CD14-positive monocyte (primary cell): ENCODE data around the gene CAMTA1. TPM values are rescaled to one million over a fixed set of nuclear protein-coding genes. Genes with fewer than 3 reads are reported as not detected.

Source experiments
- DNase-seq, 3 donors: peaks; one replicate each; pipeline ENCODE4 v3.0.0-alpha.2; 2011 to 2022
- H2AFZ ChIP-seq: 2 replicates; pipeline ENCODE4 v1.6.0; 2012; ENCODE audit warnings: mild to moderate bottlenecking, low read depth, low read length, inconsistent platforms; ENCODE audit not compliant: insufficient read depth, poor library complexity, severe bottlenecking
- H3K27ac ChIP-seq, 2 donors: 1 replicate in 1 of 2; 2 replicates in 1 of 2; pipeline ENCODE4 v1.5.1; 2012 to 2013; ENCODE audit warnings: low read length in 2 of 2, control low read depth in 1 of 2, inconsistent platforms in 1 of 2, low read depth in 1 of 2, mild to moderate bottlenecking in 1 of 2
- H3K27me3 ChIP-seq, 2 donors: one replicate each; pipeline versions ENCODE4 v1.6.0 to v1.6.1; 2011 to 2013; ENCODE audit warnings: low read length in 2 of 2; ENCODE audit not compliant: control insufficient read depth in 2 of 2, insufficient read depth in 2 of 2
- H3K36me3 ChIP-seq, 2 donors: replicated peaks in 1 of 2; 1 replicate in 1 of 2; 2 replicates in 1 of 2; pipeline versions ENCODE4 v1.5.1 to v1.6.1; 2012 to 2013; ENCODE audit warnings: low read length in 2 of 2, control low read depth in 1 of 2, inconsistent platforms in 1 of 2, mild to moderate bottlenecking in 1 of 2; ENCODE audit not compliant: insufficient read depth in 2 of 2, control insufficient read depth in 1 of 2
- H3K4me1 ChIP-seq, 2 donors: 1 replicate in 1 of 2; 2 replicates in 1 of 2; pipeline versions ENCODE4 v1.5.1 to v1.6.1; 2012 to 2013; ENCODE audit warnings: low read length in 2 of 2, control low read depth in 1 of 2, inconsistent platforms in 1 of 2, mild to moderate bottlenecking in 1 of 2, moderate library complexity in 1 of 2; ENCODE audit not compliant: insufficient read depth in 2 of 2, control insufficient read depth in 1 of 2
- H3K4me2 ChIP-seq: replicated peaks from 2 replicates; pipeline ENCODE3; 2012; ENCODE audit warnings: low read length, moderate library complexity, mild to moderate bottlenecking; ENCODE audit not compliant: poor library complexity, severe bottlenecking; ENCODE audit errors: extremely low read depth
- H3K4me3 ChIP-seq, 3 experiments: fragments of 200-600 bp in 1 of 3; sonication (generic) in 1 of 3; replicated peaks in 1 of 3; 1 replicate in 2 of 3; 2 replicates in 1 of 3; pipeline ENCODE4 v1.5.1; 2011 to 2013; ENCODE audit warnings: low read length in 3 of 3, mild to moderate bottlenecking in 3 of 3, control low read depth in 2 of 3, low read depth in 2 of 3, inconsistent platforms in 1 of 3, moderate library complexity in 1 of 3
- H3K79me2 ChIP-seq: 2 replicates; pipeline ENCODE4 v1.6.0; 2012; ENCODE audit warnings: mild to moderate bottlenecking, control low read depth, inconsistent platforms, low read length, moderate library complexity; ENCODE audit not compliant: insufficient read depth
- H3K9ac ChIP-seq: 2 replicates; pipeline ENCODE4 v1.6.0; 2017; ENCODE audit warnings: low read length, mild to moderate bottlenecking; ENCODE audit not compliant: insufficient read depth, poor library complexity, severe bottlenecking
- H3K9me3 ChIP-seq, 2 donors: replicated peaks in 1 of 2; 1 replicate in 1 of 2; 2 replicates in 1 of 2; pipeline versions ENCODE4 v1.5.1 to v1.6.1; 2012 to 2013; ENCODE audit warnings: low read length in 2 of 2, control low read depth in 1 of 2; ENCODE audit not compliant: control insufficient read depth in 1 of 2, insufficient read depth in 1 of 2
- H4K20me1 ChIP-seq: 2 replicates; pipeline ENCODE4 v1.6.0; 2012; ENCODE audit warnings: mild to moderate bottlenecking, low read length, control low read depth, moderate library complexity; ENCODE audit not compliant: insufficient read depth
- H3K27ac Mint-ChIP-seq, 7 donors: one replicate each; pipeline ENCODE4 v1.8.0; 2020; ENCODE audit warnings: mild to moderate bottlenecking in 7 of 7, mixed read lengths in 7 of 7, moderate library complexity in 6 of 7, inconsistent platforms in 2 of 7
- H3K27me3 Mint-ChIP-seq, 3 donors: one replicate each; pipeline ENCODE4 v1.8.0; 2021 to 2022; ENCODE audit warnings: low read depth in 3 of 3, mild to moderate bottlenecking in 3 of 3, mixed read lengths in 3 of 3, moderate library complexity in 3 of 3, inconsistent platforms in 1 of 3
- H3K36me3 Mint-ChIP-seq, 2 donors: one replicate each; pipeline ENCODE4 v1.8.0; 2020; ENCODE audit warnings: mixed read lengths in 2 of 2, inconsistent platforms in 1 of 2, mild to moderate bottlenecking in 1 of 2
- H3K4me1 Mint-ChIP-seq: one replicate; pipeline ENCODE4 v1.8.0; 2020; ENCODE audit warnings: mild to moderate bottlenecking, mixed read lengths
- H3K4me3 Mint-ChIP-seq, 2 donors: one replicate each; pipeline ENCODE4 v1.8.0; 2020; ENCODE audit warnings: mild to moderate bottlenecking in 2 of 2, mixed read lengths in 2 of 2, moderate library complexity in 1 of 2
- H3K9me3 Mint-ChIP-seq, 7 donors: one replicate each; pipeline ENCODE4 v1.8.0; 2020 to 2022; ENCODE audit warnings: mixed read lengths in 7 of 7, mild to moderate bottlenecking in 6 of 7, moderate library complexity in 6 of 7, inconsistent platforms in 2 of 7
- CTCF ChIP-seq: fragments of 200-600 bp; IDR thresholded peaks from one replicate; pipeline ENCODE4 v1.8.0; 2022; ENCODE audit warnings: antibody characterized with exemption, mild to moderate bottlenecking
- WGBS: methylation state at CpG from one replicate; pipeline ENCODE4 v1.1.5; 2013; ENCODE audit warnings: missing lambda C conversion rate; ENCODE audit not compliant: insufficient coverage; 5-methylcytosine and 5-hydroxymethylcytosine counted together
- intact Hi-C, 2 donors: fragments of 100-400 bp; cut with micrococcal nuclease; formaldehyde crosslinking; loops; one replicate each; pipeline versions ENCODE4 v1.15.0 to v1.15.1; 2023
- polyA plus RNA-seq, 3 donors: library from polyadenylated mRNA; depleted of rRNA in 1 of 3; unstranded in 2 of 3; stranded (reverse) in 1 of 3; fragments of 300-500 nt in 2 of 3; fragments of >200 nt in 1 of 3; fragmentation: Illumina TruSeq in 2 of 3; gene quantifications; 1 replicate in 2 of 3; 2 replicates in 1 of 3; pipeline ENCODE4 v1.2.3, GENCODE V29; 2012 to 2021

The CAMTA1 gene
- polyA plus RNA-seq, 3 donors = 52.0 to 89.6 (median 78.3) TPM

GRCh38 chr1:6893388-6893787 lies 108.1 kb downstream of the CAMTA1 start:
- Histone ChIP-seq H3K79me2 (no peaks in the 10 kb centered on the region), H3K4me1 (no peaks in the 10 kb centered on the region), H3K4me3 (no peak overlapping the region), H2AFZ (no peak overlapping the region), H3K4me2 (no peak overlapping the region), H3K9me3 (no peaks in the 10 kb centered on the region), H3K27me3 (no peaks in the 10 kb centered on the region), H3K27ac (no peak overlapping the region), H4K20me1 (no peaks in the 10 kb centered on the region), H3K36me3 (peaks cover 0 to under 1% of the 10 kb centered on the region in 2 donors), H3K9ac (no peak overlapping the region)
- intact Hi-C loops = loop anchor here in 1 of 2 donors (5.0 to 10.0 kb wide), 2 partner anchors 99 to 171 kb away; no protein-coding TSS in a partner anchor
- DNase-seq = no peak
- Mint-ChIP-seq H3K4me1 (no peaks in the 10 kb centered on the region), H3K36me3 (peaks cover 1 to 2% of the 10 kb centered on the region in 2 donors), H3K4me3 (no peak overlapping the region), H3K9me3 (no peaks in the 10 kb centered on the region), H3K27me3 (peaks cover 0 to 2% (median 0%) of the 10 kb centered on the region in 3 donors), H3K27ac (peak overlapping the region in 1 of 7 donors; percentile 5)
- 98% methylated on average over 6 of the region's 7 CpGs for WGBS
- no peak for TF ChIP-seq CTCF

GRCh38 chr1:6897138-6897537 lies 111.9 kb downstream of the CAMTA1 start:
- no peaks in the 10 kb centered on the region for H3K9me3 ChIP-seq
- no CpG with 5 or more reads among the region's 2 CpGs for WGBS

More at GRCh38 chr1:6897138-6897537, 111.9 kb downstream of the CAMTA1 start:
- intact Hi-C loops = loop anchor here in 1 of 2 donors (10.0 kb wide), 1 partner anchor 102 kb away; no protein-coding TSS in a partner anchor
- Histone ChIP-seq H3K4me3 (no peak overlapping the region), H3K79me2 (no peaks in the 10 kb centered on the region), H3K4me1 (no peaks in the 10 kb centered on the region), H3K36me3 (no peaks in the 10 kb centered on the region), H3K9ac (no peak overlapping the region), H3K27ac (no peak overlapping the region), H2AFZ (no peak overlapping the region), H4K20me1 (no peaks in the 10 kb centered on the region), H3K4me2 (no peak overlapping the region), H3K27me3 (no peaks in the 10 kb centered on the region)
- no peaks in the 10 kb centered on the region for H3K9me3 Mint-ChIP-seq
- peaks cover 0 to 3% (median 0%) of the 10 kb centered on the region in 3 donors for H3K27me3 Mint-ChIP-seq
- no peaks in the 10 kb centered on the region for H3K36me3 Mint-ChIP-seq
- DNase-seq = no peak
- TF ChIP-seq CTCF = no peak
- H3K27ac Mint-ChIP-seq = no peak overlapping the region
- no peaks in the 10 kb centered on the region for H3K4me1 Mint-ChIP-seq
- H3K4me3 Mint-ChIP-seq = no peak overlapping the region
